Measurements from ENCODE around the gene SLC12A8.
"Not testable (repeated sequence)": the region's sequence is repeated elsewhere in the genome, so short reads cannot be mapped to it uniquely, and the experiment has no call there.

SLC12A8 gene

DNA sequence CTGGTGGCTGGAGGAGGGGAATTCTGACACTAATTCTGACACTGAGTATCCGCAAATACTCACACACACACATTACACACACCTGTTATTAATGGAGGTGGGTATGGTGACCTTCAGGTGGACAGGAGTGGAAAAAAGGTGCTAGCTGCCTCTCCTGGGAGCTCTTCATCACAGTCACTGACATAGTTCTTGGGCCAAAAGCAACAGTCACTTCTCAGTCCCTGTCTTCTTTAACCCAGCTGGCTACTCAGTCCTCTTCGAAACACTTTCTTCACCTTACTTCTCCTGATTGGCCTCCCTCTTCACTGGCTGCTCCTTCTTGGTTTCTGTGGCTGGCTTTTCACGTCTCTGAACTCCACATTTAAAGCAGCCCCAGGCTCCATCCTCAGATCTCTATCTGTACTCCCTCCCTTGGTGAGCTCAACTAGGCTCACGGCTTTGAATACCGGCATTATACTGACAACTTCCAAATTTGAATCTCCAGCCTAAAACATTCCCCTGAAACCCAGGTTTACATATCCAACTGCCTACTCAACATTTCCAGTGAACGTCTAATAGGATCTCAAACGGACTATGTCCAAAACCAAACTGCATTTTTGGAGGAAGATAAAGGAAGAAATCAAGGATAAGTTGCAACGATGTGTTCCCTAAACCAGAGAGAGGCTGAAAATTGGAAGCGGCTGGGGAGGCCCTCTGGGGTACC, 103.6 kb downstream of the SLC12A8 start:
- no peak for DNase-seq

DNA sequence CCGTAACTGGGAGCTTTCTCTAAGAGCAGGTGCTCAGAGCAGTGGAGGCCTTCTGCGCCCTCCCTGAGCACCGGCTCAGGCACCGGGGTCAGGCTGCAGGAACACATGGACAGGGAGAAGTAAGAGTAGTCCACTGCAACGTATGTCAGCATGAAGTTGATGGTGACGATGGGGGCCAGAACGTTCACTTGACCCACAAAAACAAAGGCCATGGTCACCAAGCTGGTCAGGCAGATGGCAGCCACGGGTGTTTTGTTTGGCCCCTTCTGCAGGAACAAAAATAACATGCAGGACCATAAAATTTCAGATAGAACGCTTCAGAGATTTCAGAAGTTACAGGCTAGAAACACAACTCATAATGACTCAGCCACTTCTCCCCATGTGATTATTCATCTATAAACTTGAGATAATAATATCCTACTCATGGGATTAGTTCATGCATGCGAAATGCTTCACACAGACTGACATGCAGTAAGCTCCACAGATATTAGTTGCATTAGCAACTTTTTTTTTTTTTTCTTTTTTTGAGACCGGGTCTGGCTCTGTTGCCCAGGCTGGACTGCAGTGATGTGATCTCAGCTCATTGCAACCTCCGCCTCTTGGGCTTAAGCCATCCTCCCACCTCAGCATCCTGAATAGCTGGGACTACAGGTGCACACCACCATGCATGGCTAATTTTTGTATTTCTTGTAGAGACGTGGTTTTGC, 104.5 kb downstream of the SLC12A8 start:
- DNase-seq = no peak

DNA sequence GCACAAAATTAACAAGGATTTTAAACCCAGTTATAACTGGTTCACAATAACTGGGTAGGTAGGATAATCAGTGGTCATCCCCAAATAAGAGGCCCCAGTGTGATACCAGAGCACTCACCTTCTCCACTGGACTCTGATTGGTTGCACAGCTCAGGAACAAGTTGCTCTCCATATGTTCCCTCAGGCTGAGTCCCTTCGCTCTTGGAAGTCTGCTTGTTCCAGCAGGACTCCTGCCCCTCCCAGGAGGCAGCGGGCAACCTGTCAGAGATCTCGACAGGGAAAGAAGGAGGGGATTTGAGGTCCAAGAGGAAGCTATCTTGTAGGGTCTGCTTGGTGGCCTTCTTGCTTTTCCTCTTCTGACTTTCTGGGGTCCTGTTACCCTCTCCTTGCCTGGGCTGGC, 105.2 kb downstream of the SLC12A8 start:
- no peak for DNase-seq

DNA sequence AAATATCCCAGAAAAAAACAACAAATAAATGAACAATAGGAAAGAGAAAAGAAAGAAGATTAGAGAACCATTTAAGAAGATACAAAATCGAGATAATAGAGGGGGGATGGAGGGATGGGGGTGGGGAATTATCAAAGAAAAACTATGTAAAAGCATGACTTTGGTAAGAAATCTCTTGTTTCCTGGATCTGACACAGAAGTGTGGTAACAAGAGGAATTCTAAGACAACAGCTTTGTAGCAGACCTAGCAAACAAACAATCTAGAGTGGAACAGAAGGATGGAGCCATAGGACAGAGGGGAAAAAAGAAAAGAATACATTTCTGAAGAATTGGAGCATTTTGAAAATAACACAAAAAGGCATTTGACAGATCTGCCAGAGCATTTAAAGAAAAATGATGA, 107.4 kb downstream of the SLC12A8 start:
- DNase-seq = no peak

DNA sequence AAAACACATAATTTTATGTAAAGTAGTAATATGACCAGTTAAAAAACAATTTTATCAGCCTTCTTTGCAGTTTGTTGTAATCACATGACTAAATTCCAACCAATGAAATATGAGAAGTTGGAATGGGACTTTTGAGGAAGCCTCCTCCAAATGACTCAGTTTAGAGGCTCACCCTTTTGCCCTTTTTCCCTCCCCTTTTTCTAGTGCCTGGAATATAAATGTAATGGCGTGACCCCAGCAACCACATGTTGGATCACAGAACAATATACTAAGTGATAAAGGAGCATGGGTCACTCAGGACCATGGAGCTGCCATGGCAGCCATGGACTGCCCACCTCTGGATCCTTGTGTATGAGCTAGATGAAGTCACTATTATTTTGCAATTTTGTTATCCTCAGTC, 107.9 kb downstream of the SLC12A8 start:
- DNase-seq = no peak

DNA sequence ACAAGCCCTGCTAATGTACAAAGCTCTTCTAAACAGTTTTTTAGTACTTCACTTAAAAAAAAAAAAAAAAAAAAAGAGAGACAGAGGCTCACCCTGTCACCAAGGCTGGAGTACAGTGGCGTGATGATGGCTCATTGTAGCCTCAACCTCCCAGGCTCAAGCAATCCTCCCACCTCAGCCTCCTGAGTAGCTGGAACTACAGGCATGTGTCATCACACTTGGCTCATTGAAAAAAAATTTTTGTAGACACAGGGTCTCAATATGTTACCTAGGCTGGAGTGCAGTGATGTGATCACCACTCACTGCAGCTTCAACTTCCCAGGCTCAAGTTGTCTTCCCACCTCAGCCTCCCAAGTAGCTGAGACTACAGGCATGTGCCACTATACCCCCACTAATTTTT, 109.1 kb downstream of the SLC12A8 start:
- DNase-seq = no peak

DNA sequence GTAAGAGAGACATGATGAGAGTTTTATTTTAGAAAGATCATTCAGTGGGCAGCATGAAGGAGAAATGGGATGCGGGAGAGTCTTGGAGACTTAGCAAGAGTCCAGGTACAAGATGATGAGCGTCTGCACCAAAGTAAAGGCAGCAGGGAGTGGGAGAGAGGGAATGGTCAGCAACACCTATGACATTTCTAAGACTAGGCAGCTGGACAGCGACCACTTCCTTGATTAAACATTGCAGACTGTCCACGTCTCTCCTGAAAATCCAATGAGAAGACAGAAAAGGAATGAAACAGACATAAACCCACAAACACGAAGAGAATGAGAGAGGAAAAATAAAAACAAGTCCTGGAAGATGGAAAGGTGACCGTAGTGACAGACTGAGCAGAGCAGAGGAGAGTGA, 110.1 kb downstream of the SLC12A8 start:
- no peak for DNase-seq

DNA sequence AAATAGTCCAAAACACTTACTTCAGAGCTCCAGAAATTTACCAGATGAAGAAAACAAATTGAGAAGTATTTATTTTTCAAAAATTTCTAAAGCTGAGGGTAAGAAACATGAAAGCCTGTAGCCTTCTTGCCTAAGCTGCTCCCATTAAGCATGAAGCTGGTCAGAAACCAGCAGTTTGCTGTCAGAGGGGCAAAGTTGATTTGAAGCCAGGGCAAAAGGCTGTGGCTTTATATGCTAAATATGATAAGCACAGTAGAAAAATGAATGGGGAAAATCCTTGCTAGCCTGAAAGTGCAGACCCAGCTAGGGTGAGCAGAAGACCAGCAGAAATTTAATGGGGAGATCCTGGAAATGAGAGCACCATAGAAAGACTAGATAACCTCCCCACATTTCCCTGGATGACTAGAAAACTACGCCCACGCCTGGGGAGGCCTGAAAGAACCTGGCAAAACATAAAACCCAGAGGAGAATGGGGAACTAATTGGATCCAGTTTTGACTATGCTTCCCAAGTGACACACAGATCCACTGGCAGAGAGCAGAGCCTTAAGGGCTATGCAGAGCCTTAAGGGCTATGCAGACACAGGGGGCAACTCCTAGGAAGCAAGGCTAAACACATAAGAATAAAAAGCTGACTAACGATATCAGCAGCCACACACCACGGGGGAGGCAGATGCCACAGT, 113.8 kb downstream of the SLC12A8 start:
- DNase-seq = no peak

DNA sequence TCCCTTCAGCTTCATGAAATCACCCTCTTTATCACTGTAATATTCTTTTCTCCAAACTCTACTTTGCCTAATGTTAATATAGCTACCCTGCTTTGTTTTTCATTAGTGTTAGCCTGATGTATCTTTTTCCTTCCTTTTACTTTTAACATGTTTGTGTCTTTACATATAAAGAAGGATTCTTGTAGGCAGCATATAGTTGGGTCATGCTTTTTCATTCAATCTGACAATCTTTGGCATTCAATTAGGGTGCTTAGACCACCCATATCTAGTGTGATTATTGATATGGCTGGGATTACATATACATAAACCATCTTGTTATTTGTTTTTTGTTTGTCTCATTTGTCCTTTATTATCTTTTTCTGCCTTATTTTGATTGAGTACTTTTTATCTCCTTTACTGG, 121.9 kb downstream of the SLC12A8 start:
- no peak for DNase-seq

DNA sequence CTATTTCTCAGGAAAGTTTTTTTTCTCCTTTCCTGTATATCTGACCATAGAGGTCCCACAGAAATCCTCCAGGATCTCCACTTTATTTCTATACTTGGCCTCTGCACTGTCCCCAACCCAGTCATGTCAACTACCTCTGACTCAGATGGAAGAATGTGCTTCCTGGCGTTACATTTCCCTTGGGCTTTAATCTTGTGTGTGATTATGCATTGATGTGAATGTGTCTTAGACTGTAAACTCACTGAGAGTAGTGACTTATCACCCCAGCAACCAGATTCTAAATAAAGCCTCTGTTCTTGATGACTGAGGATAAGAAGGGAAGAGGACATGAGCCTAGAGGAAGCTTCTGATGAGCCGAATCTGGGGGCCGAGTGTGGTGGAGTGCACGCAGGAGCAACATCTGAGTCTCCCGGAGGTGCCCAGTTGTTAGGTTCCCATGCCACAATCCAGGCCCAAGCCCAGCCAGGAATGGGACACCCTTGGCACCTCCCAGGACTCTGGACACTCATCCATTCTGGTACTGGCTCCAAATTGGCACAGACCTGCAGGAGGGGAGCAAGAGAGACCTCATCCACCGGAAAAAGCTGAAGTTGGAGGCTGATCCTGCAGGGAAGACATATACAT, 124.7 kb downstream of the SLC12A8 start:
- no peak for DNase-seq

DNA sequence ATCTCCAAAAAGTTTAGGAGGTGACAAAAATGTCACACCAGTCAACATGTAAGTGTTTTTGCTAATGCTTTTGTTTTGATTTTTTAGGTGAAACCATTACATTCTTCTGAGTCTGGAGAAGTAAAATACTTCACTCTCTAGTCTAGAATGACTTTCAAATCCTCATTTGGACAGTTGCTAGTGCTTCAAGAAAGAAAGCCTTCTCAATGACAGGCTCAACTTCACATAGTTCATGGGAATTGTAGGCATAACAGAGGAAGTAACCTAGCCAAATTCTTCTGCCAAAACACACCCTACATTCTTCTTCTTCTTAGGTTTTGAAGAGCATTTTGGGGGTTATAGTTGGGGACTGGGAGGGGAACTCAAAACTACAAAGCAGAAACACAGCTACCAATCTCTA, 127.4 kb downstream of the SLC12A8 start:
- DNase-seq = no peak

DNA sequence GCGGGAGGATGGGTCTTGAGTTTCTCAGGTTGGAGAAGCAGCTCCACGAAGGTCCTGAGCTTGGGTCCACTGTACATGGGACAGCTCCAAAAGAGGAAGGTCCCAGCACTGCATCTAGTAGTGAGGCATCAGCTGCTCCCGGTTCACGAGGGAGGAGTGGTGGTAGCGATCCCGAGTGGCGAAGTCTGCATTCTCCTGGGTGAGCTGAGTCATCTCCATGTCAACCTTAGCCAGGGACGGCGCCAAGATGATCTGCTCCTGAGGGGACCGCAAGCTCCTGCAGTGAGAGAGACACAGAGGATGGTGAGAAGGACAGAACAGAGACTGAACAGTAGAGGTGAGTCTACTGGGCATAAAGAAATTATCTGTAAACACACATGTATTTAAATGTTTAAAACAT, 128.8 kb downstream of the SLC12A8 start:
- no peak for DNase-seq

DNA sequence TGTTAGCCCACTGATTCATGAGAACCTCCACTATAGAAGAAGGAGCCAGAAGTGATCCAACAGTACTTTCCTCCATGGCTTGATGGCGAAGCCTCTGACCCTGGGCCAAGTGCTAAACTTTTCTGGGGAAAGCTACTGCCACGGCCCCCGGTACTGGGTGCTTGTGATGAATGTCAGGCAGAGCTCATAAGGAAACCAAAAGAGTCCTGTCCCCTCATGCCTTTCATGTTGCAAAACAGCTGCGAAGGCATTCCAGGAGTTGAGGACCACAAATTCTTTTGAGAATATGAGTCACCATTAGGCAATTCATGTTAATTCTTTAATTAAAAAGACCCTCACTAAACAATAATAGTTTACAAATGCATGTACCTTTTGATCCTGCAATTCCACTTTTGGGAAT, 130.2 kb downstream of the SLC12A8 start:
- DNase-seq = not testable (repeated sequence)

DNA sequence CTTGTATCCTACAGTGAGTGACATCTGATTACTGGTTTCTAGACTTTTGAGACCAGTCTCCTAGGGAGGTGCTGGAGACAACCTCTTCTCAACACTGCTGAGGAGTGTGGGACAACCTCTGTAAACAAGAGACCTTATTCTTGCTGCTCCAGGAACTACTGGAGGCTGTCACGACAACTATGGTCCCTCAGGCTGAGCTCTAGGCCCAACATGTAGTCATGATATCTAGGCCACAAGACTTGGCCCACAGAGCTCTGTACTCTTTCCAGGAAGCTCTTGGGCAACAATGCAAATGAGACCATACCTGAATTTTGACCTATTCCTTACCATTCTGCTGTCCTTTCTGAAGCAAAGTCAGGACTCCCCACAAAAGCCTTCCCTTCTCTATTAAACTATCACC, 132.5 kb downstream of the SLC12A8 start:
- no peak for DNase-seq

DNA sequence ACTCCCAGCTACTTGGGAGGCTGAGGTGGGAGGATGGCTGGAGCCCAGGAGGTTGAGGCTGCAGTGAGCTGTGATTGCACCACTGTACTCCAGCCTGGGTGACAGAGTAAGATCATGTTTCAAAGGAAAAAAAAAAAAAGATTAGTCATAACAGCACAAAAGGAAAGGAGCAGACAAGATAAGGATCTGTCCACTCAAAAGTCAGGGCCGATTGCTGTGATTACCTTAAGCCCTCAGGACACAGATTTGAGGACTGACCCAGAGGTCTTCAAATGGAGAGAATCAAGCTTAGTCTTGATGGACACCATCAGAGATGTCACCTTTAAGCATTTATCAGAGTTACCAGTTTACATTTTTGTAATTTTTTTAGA, 132.9 kb downstream of the SLC12A8 start:
- DNase-seq = no peak

DNA sequence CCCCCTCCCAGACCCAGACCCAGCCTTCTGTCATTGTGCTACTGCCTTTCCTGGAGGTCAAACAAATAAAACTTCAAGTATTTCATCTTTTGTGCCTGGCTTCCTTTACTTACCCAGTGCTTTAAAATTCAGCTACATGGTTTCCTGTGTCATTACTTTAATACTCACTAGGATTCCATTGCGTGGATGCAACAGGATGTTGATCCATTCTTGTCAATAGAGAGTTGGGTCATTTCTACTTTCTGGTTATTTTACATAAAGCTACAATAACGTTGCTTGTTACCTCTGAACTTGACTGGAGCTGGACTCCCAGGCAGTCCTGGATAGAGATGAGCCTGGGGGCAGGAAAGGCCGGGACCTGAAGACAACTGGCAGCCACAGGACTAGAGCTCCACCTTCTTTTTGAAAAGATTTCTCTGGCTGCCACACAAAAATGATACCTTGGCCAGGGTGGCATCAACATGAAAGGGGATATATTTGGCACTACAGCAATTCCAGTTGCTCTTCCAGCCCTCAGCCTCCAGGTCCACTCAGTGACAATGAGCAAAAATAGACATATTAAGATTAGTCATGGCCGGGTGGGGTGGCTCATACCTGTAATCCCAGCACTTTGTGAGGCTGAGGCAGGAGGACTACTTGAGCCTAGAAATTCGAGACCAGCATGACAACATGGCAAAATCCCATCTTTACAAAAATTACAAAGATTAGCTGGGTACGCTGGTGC, 133.4 kb downstream of the SLC12A8 start:
- no peak for DNase-seq

DNA sequence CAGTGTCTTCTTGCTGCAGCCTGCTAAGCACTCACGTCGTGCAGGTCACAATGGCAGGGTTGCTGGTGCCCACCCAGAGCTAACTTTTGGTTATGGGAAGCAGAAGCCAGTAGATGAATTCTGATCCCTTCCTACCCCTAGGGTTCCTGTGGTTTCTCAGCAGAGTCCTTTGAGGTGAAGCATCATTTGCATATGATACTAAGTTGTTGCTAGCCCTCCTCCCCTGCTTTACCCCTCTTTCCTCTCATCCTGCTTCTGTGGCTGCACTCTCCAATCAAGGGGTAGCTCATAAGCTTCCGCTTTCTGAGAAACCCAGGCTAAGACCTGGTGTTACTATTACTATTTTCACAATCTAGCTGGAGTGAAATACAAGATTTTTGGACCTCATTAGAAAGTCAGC, 134.7 kb downstream of the SLC12A8 start:
- no peak for DNase-seq

DNA sequence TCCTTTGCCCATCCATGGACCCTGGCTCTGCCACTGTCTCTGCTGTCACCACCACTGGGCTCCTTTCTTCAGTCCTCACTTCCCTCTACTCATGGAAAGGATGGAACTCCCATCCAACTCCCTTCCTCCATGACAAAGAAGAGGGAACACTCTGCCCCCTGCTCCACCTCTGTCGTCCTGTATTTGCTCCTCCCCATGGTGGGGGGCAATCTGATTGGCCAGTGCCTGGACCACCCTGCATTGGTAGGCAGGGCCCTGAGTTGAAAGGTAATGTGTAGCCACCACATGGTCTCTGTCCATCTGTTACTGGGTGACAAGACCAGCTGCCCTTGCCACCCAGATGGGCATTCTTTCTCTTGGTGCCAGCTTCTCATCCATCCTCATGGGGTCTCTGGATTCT, 136.1 kb downstream of the SLC12A8 start:
- DNase-seq = no peak

DNA sequence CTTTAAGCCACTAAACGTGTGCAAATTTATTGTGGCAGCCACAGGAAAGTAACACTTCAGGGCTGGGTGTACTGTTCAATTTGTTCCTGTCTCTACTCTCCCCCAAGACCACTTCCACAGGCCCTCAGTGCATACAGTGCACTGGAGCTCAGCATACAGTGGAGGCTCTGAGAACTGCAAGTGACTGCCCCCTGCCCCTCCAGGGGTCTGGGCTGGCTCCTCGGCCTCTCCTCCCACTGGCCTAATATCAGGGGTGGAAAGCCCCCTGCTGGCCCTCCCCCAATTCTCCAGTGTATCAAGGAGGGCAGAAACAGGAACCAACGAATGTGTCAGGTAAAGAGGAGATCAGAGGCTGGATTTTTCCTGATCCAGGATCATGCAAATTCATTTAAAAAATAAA, 136.8 kb downstream of the SLC12A8 start:
- no peak for DNase-seq

DNA sequence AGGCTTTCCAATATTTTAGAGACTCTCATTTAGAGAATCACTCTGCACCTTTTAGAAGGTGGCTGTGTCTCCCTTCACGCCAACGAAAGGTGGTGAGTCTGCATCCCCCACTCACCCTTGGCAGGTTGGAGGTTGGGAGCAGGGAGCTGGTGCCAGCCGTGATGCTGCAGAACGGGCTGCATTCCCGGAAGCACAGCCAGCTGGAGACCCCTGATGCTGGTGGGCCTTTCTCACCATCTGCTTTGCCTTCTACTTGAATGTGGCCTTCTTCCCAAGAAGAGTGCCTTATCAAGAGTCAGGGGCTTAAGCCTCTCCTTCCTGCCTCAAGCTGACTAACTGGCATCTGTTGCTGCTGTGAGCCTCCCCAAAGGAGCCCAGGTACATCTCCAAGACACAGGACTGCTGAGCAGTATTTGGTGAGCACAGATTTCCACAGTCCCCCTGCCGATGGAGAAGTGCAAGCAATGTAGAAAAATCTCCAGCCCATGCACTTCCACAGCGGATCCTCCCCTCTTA, 139.1 kb downstream of the SLC12A8 start:
- peak; percentile 84 for DNase-seq

DNA sequence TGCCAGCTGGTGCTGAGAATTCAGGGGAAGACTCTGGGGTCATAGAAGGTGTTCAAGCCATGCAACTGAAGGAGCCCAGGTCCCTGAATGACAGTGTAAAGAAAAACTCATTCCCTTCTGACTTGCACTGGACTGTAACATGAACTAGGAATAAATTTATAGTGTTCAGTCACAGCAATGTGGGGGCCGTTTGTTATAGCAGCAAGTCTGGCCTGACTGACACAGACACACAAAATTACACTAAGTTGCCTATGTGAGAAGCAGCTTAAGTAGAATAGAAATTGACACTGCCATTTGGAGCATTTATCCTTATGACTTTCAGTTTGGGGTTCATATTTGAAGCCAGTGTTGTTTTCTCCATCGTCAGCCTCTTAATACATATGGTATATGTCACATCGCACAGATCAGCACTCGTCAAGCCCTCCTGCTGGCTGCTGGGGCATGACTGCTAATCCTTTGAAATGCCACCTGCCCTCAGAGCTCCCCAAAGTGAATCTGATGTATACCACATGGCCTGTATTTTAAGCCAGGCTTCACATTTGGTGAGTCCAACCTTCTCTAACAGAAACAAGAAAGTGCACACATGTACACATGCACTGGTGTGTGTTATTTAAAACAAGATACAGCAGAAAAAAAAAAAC, 139.7 kb downstream of the SLC12A8 start:
- DNase-seq = peak; percentile 83

DNA sequence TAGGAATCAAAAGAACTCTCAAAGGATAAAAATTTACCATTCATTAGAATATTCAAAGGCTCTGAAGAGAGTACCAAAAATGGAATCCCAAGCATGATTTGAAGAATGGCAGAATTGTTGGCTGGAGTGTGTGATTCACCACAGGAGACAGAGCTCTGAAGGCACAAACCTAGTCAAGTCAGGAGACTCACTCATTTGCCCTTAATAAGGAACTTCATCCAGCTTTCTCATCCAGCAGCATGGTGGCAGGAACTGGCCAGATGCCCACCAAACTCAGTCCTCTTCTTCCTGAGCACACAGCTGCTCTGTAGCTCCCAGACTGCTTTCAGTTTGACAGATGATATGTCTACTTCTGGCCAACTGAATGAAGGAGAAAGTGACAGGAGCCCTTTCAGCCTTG, 140.2 kb downstream of the SLC12A8 start:
- peak; percentile 78 for DNase-seq

Measured in NCI-H1694 (cell line).